Inflammatory macrophage treated with lipopolysaccharide for 1 hour (primary cell): ENCODE results near the gene CDKN2B.

Source experiments
- DNase-seq, 2 donors: peaks; one replicate each; pipeline ENCODE4 v3.0.0-alpha.2; 2020 to 2022

The CDKN2B gene

GRCh38 chr9:21993893-21994555 lies 15.1 kb downstream of the CDKN2B start, which contains the start of gene CDKN2A:
Gene CDKN2A, minus strand, starts transcription at chr9:21994392.
- DNase-seq: peak; percentile 75 to 77

GRCh38 chr9:21993007-21993406 lies 16.1 kb downstream of the CDKN2B start:
- no peak for DNase-seq

- DNase-seq: no peak
These were observed 17.8 kb downstream of the CDKN2B start for GRCh38 chr9:21991072-21991959.

- no peak for DNase-seq
These were observed 19.5 kb downstream of the CDKN2B start for GRCh38 chr9:21989440-21990189.

- no peak for DNase-seq
These were observed 20.8 kb downstream of the CDKN2B start for GRCh38 chr9:21988056-21988990.

GRCh38 chr9:21985964-21986667 lies 23.0 kb downstream of the CDKN2B start:
- no peak for DNase-seq

GRCh38 chr9:21984101-21984500 lies 25.0 kb downstream of the CDKN2B start:
- DNase-seq: peak; percentile 83 to 92

GRCh38 chr9:21983561-21983935 lies 25.6 kb downstream of the CDKN2B start:
- peak; percentile 88 to 98 for DNase-seq

- DNase-seq: peak; percentile 65 to 72
These were observed 26.1 kb downstream of the CDKN2B start for GRCh38 chr9:21982861-21983560.

GRCh38 chr9:21982391-21982790 lies 26.7 kb downstream of the CDKN2B start:
- DNase-seq: no peak

GRCh38 chr9:21976334-21976875 lies 32.7 kb downstream of the CDKN2B start:
- DNase-seq: no peak

GRCh38 chr9:21974722-21975409 lies 34.2 kb downstream of the CDKN2B start:
- DNase-seq: peak; percentile 56 to 81

GRCh38 chr9:21974343-21974721 lies 34.8 kb downstream of the CDKN2B start:
- no peak for DNase-seq

GRCh38 chr9:21972361-21972760 lies 36.7 kb downstream of the CDKN2B start:
- no peak for DNase-seq

- DNase-seq: peak; percentile 45 to 49
These were observed 38.1 kb downstream of the CDKN2B start for GRCh38 chr9:21970800-21971640.

GRCh38 chr9:21969951-21970799 lies 38.9 kb downstream of the CDKN2B start:
- peak; percentile 68 to 72 for DNase-seq

- no peak for DNase-seq
These were observed 39.8 kb downstream of the CDKN2B start for GRCh38 chr9:21969011-21969940.
